MCF 10A (cell line): Measurements from ENCODE around the gene HOXA3. TPM values are rescaled to one million over a fixed set of nuclear protein-coding genes. Genes with fewer than 3 reads are reported as not detected.

ENCODE experiments used
- BruUV-seq: library from RNA; stranded (reverse); fragments of 400-500 nt; replicated peaks from 2 replicates; lab custom pipeline; 2021; lab: Mats Ljungman, UMichigan
- CTCF ChIA-PET: fragments of 300-600 bp; sonication (Branson Sonifier 250); formaldehyde crosslinking; extraction: SDS; loops from one replicate; lab custom pipeline; 2021; ENCODE audit warnings: antibody characterized with exemption, inconsistent platforms; lab: Yijun Ruan, JAX
- POLR2A ChIA-PET: fragments of 300-600, 350-650 bp; sonication (Branson Sonifier 250); formaldehyde crosslinking; extraction: SDS; loops from one replicate; lab custom pipeline; 2020; ENCODE audit warnings: antibody characterized with exemption, inconsistent platforms; lab: Yijun Ruan, JAX
- DNase-seq: peaks from one replicate; pipeline ENCODE4 v3.0.0-alpha.2; 2018; ENCODE audit not compliant: unreplicated experiment
- H3K27ac Mint-ChIP-seq: one replicate; pipeline ENCODE4 v1.8.0; 2022; ENCODE audit warnings: mild to moderate bottlenecking, low read depth, mixed read lengths; ENCODE audit not compliant: unreplicated experiment
- H3K27me3 Mint-ChIP-seq: one replicate; pipeline ENCODE4 v1.8.0; 2022; ENCODE audit warnings: mixed read lengths; ENCODE audit not compliant: insufficient read depth, unreplicated experiment
- H3K36me3 Mint-ChIP-seq: one replicate; pipeline ENCODE4 v1.8.0; 2022; ENCODE audit warnings: mild to moderate bottlenecking, moderate library complexity, mixed read lengths; ENCODE audit not compliant: insufficient read depth, unreplicated experiment
- H3K4me1 Mint-ChIP-seq: one replicate; pipeline ENCODE4 v1.8.0; 2022; ENCODE audit warnings: mixed read lengths; ENCODE audit not compliant: insufficient read depth, unreplicated experiment
- H3K4me3 Mint-ChIP-seq: one replicate; pipeline ENCODE4 v1.8.0; 2022; ENCODE audit warnings: mild to moderate bottlenecking, moderate library complexity, mixed read lengths; ENCODE audit not compliant: unreplicated experiment
- H3K9me3 Mint-ChIP-seq: one replicate; pipeline ENCODE4 v1.8.0; 2022; ENCODE audit warnings: mixed read lengths; ENCODE audit not compliant: unreplicated experiment
- CTCF ChIP-seq: fragments of 200-600 bp; IDR thresholded peaks from one replicate; pipeline ENCODE4 v1.8.0; 2022; ENCODE audit warnings: antibody characterized with exemption, mild to moderate bottlenecking; ENCODE audit not compliant: unreplicated experiment
- intact Hi-C: fragments of 100-400 bp; cut with micrococcal nuclease; formaldehyde crosslinking; loops from 2 replicates; pipeline ENCODE4 v1.14.1; 2022
- total RNA-seq: library from RNA; stranded (reverse); gene quantifications from 2 replicates; pipeline ENCODE4 v1.2.3, GENCODE V29; 2022

The HOXA3 gene
- total RNA-seq, 1 experiment from 2014 or later, result 8.2 TPM

- intact Hi-C loops, result no loop called here
- peaks cover 23% of the 10 kb centered on the region for H3K36me3 Mint-ChIP-seq
- no TSS peak for BruUV-seq
- H3K27me3 Mint-ChIP-seq, result no peaks in the 10 kb centered on the region
- POLR2A ChIA-PET, result interaction anchor here (1.5 to 12.2 kb wide), 6 partner anchors 8 to 268 kb away, joined by 5 to 395 read pairs (median 34); partner anchors contain the start of gene HOXA5
- no peak for DNase-seq
- H3K4me1 Mint-ChIP-seq, result peaks cover 20% of the 10 kb centered on the region
- TF ChIP-seq CTCF, result no peak
- no peaks in the 10 kb centered on the region for H3K9me3 Mint-ChIP-seq
- H3K27ac Mint-ChIP-seq, result no peak overlapping the region
- peak overlapping the region; percentile 29 for H3K4me3 Mint-ChIP-seq
- CTCF ChIA-PET, result interaction anchor here (0.9 kb wide), 1 partner anchor 441 kb away, joined by 3 read pairs; no protein-coding TSS in a partner anchor
These were observed 28.1 kb downstream of the HOXA3 start for GRCh38 chr7:27124096-27124901.

- no peak for DNase-seq
- CTCF ChIA-PET, result interaction anchor here (4.2 kb wide), 1 partner anchor 24 kb away, joined by 19 read pairs; no protein-coding TSS in a partner anchor
- H3K4me1 Mint-ChIP-seq, result peaks cover 15% of the 10 kb centered on the region
- H3K27me3 Mint-ChIP-seq, result no peaks in the 10 kb centered on the region
- peaks cover 29% of the 10 kb centered on the region for H3K36me3 Mint-ChIP-seq
- BruUV-seq, result no TSS peak
- POLR2A ChIA-PET, result interaction anchor here (1.3 to 12.2 kb wide), 8 partner anchors 9 to 267 kb away, joined by 4 to 485 read pairs (median 43); partner anchors contain the start of genes HOXA1 and HOXA5
- intact Hi-C loops, result no loop called here
- no peak for TF ChIP-seq CTCF
- H3K9me3 Mint-ChIP-seq, result no peaks in the 10 kb centered on the region
- peak overlapping the region; percentile 98 for H3K27ac Mint-ChIP-seq
- peak overlapping the region; percentile 94 for H3K4me3 Mint-ChIP-seq
These were observed 28.8 kb downstream of the HOXA3 start for GRCh38 chr7:27123477-27124053.

GRCh38 chr7:27123007-27123476 is 29.3 kb downstream of the HOXA3 start:
- H3K4me1 Mint-ChIP-seq, result peaks cover 15% of the 10 kb centered on the region
- peak overlapping the region; percentile 94 for H3K4me3 Mint-ChIP-seq
- no peaks in the 10 kb centered on the region for H3K9me3 Mint-ChIP-seq
- no TSS peak for BruUV-seq
- no peak for TF ChIP-seq CTCF
- peaks cover 31% of the 10 kb centered on the region for H3K36me3 Mint-ChIP-seq
- no peaks in the 10 kb centered on the region for H3K27me3 Mint-ChIP-seq
- ChIA-PET CTCF (interaction anchor here (0.5 to 4.2 kb wide), 4 partner anchors 12 to 264 kb away, joined by 3 to 19 read pairs (median 4); no protein-coding TSS in a partner anchor), POLR2A (interaction anchor here (0.6 to 15.3 kb wide), 11 partner anchors 8 to 272 kb away, joined by 3 to 485 read pairs (median 30); partner anchors contain the start of genes HOXA1, HOXA5 and SKAP2)
- peak overlapping the region; percentile 98 for H3K27ac Mint-ChIP-seq
- no peak for DNase-seq
- intact Hi-C loops, result no loop called here
